Endothelial cell of umbilical vein (primary cell): ENCODE measurements around the gene CDCA3. TPM values are rescaled to one million over a fixed set of nuclear protein-coding genes. Genes with fewer than 3 reads are reported as not detected.
A peak's percentile ranks its signal among the peaks of the same experiment; 100 is the strongest.

Experiments
- BruUV-seq: library from RNA; stranded (reverse); fragments of 400-500 nt; replicated peaks from 2 replicates; lab custom pipeline; 2021; lab: Mats Ljungman, UMichigan
- CTCF ChIA-PET: fragments of 300-600, 350-600 bp; sonication (Branson Sonifier 250); formaldehyde crosslinking; loops from one replicate; lab custom pipeline; 2021; ENCODE audit warnings: antibody characterized with exemption, inconsistent platforms; lab: Charles Lee
- POLR2A ChIA-PET: fragments of 300-600, 350-600 bp; sonication (Branson Sonifier 250); formaldehyde crosslinking; loops from one replicate; lab custom pipeline; 2021; ENCODE audit warnings: antibody characterized with exemption, inconsistent platforms; lab: Charles Lee
- DNase-seq: peaks from one replicate; pipeline ENCODE4 v3.0.0-alpha.2; 2011; ENCODE audit warnings: low read depth, low spot score
- FAIRE-seq: peaks from 2 replicates; lab custom pipeline; 2011; peaks lifted over from hg19 to GRCh38; lab: Jason Lieb, UNC
- H2AFZ ChIP-seq: 2 replicates; pipeline ENCODE4 v1.6.0; 2012; ENCODE audit warnings: low read depth, low read length, control low read depth, inconsistent platforms
- H3K27ac ChIP-seq: 2 replicates; pipeline ENCODE4 v1.5.1; 2011; ENCODE audit warnings: low read depth, mild to moderate bottlenecking, control low read depth, low read length, moderate library complexity; ENCODE audit not compliant: insufficient read depth
- H3K27me3 ChIP-seq, 2 experiments: 2 replicates each; pipeline versions ENCODE4 v1.6.0 to v1.6.1; 2011; ENCODE audit warnings: low read length in 2 of 2, mixed read lengths in 1 of 2; ENCODE audit not compliant: control insufficient read depth in 2 of 2, insufficient read depth in 2 of 2
- H3K36me3 ChIP-seq, 2 experiments: 2 replicates in 1 of 2; 3 replicates in 1 of 2; pipeline ENCODE4 v1.5.1; 2011; ENCODE audit warnings: low read length in 2 of 2, mild to moderate bottlenecking in 1 of 2, moderate library complexity in 1 of 2; ENCODE audit not compliant: control insufficient read depth in 2 of 2, insufficient read depth in 2 of 2; ENCODE audit errors: extremely low read depth in 1 of 2
- H3K4me1 ChIP-seq: 3 replicates; pipeline ENCODE4 v1.5.1; 2011; ENCODE audit warnings: mild to moderate bottlenecking, low read length; ENCODE audit not compliant: control insufficient read depth, insufficient read depth; ENCODE audit errors: extremely low read depth
- H3K4me2 ChIP-seq: 2 replicates; pipeline ENCODE4 v1.6.1; 2011; ENCODE audit warnings: low read length, control low read depth, mixed read lengths; ENCODE audit not compliant: insufficient read depth
- H3K4me3 ChIP-seq, 3 experiments: fragments of 200-600 bp in 1 of 3; sonication (generic), shearing (Covaris generic) in 1 of 3; replicated peaks in 1 of 3; 2 replicates each; pipeline ENCODE4 v1.5.1; 2011 to 2016; ENCODE audit warnings: control low read depth in 3 of 3, low read length in 3 of 3, mild to moderate bottlenecking in 2 of 3, inconsistent platforms in 1 of 3, low read depth in 1 of 3, moderate library complexity in 1 of 3; ENCODE audit not compliant: insufficient read depth in 1 of 3
- H3K79me2 ChIP-seq: 2 replicates; pipeline ENCODE4 v1.6.0; 2012; ENCODE audit warnings: low read length, inconsistent platforms; ENCODE audit not compliant: control insufficient read depth, insufficient read depth
- H3K9ac ChIP-seq: replicated peaks from 2 replicates; pipeline ENCODE3; 2011; ENCODE audit warnings: low read length, control low read depth; ENCODE audit not compliant: insufficient read depth; ENCODE audit errors: extremely low read depth
- H3K9me1 ChIP-seq: replicated peaks from 3 replicates; pipeline ENCODE4 v1.6.0; 2011; ENCODE audit warnings: mild to moderate bottlenecking, low read length; ENCODE audit not compliant: control insufficient read depth, insufficient read depth; ENCODE audit errors: extremely low read depth
- H3K9me3 ChIP-seq: replicated peaks from 2 replicates; pipeline ENCODE4 v1.5.1; 2012; ENCODE audit warnings: low read length, inconsistent platforms; ENCODE audit not compliant: control insufficient read depth, insufficient read depth
- H4K20me1 ChIP-seq: replicated peaks from 2 replicates; pipeline ENCODE3; 2011; ENCODE audit warnings: mild to moderate bottlenecking, low read length; ENCODE audit not compliant: control insufficient read depth, insufficient read depth; ENCODE audit errors: extremely low read depth
- EZH2 ChIP-seq: IDR thresholded peaks from 2 replicates; pipeline ENCODE4 v1.6.1; 2012; ENCODE audit warnings: borderline replicate concordance, low read depth, mild to moderate bottlenecking, moderate library complexity, low read length, inconsistent platforms; ENCODE audit not compliant: severe bottlenecking
- FOS ChIP-seq: IDR thresholded peaks from 2 replicates; pipeline ENCODE4 v1.6.1; 2011; ENCODE audit warnings: mild to moderate bottlenecking, low read length, moderate library complexity, borderline replicate concordance; ENCODE audit not compliant: insufficient read depth
- GATA2 ChIP-seq: IDR thresholded peaks from 2 replicates; pipeline ENCODE4 v1.7.0; 2011; ENCODE audit warnings: low read depth, mild to moderate bottlenecking, moderate library complexity, mixed read lengths, low read length; ENCODE audit not compliant: insufficient read length, insufficient read depth
- JUN ChIP-seq: IDR thresholded peaks from 2 replicates; pipeline ENCODE4 v1.6.1; 2011; ENCODE audit warnings: borderline replicate concordance, low read depth; ENCODE audit not compliant: insufficient read length, insufficient read depth
- MYC ChIP-seq: IDR thresholded peaks from one replicate; pipeline ENCODE4 v1.6.1; 2011; ENCODE audit warnings: mild to moderate bottlenecking, low read depth, low read length
- POLR2A ChIP-seq: IDR thresholded peaks from 2 replicates; pipeline ENCODE4 v1.6.1; 2012; ENCODE audit warnings: low read depth, mild to moderate bottlenecking, control low read depth, low read length
- POLR2AphosphoS5 ChIP-seq: IDR thresholded peaks from 2 replicates; pipeline ENCODE4 v1.6.1; 2012; ENCODE audit warnings: low read depth, mild to moderate bottlenecking, control low read depth, low read length, moderate library complexity; ENCODE audit not compliant: insufficient read depth
- dilution Hi-C: fragments of 300-500 bp; cut with MboI; formaldehyde crosslinking; loops from one replicate; pipeline ENCODE4 v1.15.0; 2019; ENCODE audit warnings: low sequenced_read_pairs; ENCODE audit not compliant: extremely low pct_ligation_motif_present
- intact Hi-C: fragments of 100-400 bp; cut with micrococcal nuclease; formaldehyde crosslinking; loops from one replicate; pipeline ENCODE4 v1.10.0; 2022
- polyA plus RNA-seq, 4 experiments: library from polyadenylated mRNA; depleted of rRNA in 3 of 4; stranded (reverse) in 3 of 4; unstranded in 1 of 4; fragments of >200 nt; gene quantifications; 2 replicates each; pipeline versions ENCODE4 v1.2.1 to v1.2.3, GENCODE V29; 2011 to 2012; ENCODE audit warnings: missing spikeins in 1 of 4
- total RNA-seq: library from RNA; stranded (reverse); gene quantifications from 2 replicates; pipeline ENCODE4 v1.2.3, GENCODE V29; 2021
- TF ChIP-seq, protein P1 (sequence below): IDR thresholded peaks from 2 replicates; pipeline ENCODE4 v1.6.1; 2011; ENCODE audit not compliant: insufficient read depth, insufficient read length
- TF ChIP-seq, protein P2 (sequence below), 2 donors: IDR thresholded peaks; 1 replicate in 1 of 2; 2 replicates in 1 of 2; pipeline ENCODE4 v1.5.1; 2011; ENCODE audit warnings: low read length in 2 of 2, mild to moderate bottlenecking in 2 of 2, moderate library complexity in 2 of 2, control low read depth in 1 of 2, inconsistent platforms in 1 of 2, low read depth in 1 of 2; ENCODE audit not compliant: insufficient read depth in 1 of 2; ENCODE audit errors: extremely low read depth in 1 of 2

Gene CDCA3
- total and polyA plus RNA-seq, 2 donors (not counting 3 experiments of a cell fraction or from before 2014, with no cell fraction given): 44.3 to 53.5 TPM

DNA sequence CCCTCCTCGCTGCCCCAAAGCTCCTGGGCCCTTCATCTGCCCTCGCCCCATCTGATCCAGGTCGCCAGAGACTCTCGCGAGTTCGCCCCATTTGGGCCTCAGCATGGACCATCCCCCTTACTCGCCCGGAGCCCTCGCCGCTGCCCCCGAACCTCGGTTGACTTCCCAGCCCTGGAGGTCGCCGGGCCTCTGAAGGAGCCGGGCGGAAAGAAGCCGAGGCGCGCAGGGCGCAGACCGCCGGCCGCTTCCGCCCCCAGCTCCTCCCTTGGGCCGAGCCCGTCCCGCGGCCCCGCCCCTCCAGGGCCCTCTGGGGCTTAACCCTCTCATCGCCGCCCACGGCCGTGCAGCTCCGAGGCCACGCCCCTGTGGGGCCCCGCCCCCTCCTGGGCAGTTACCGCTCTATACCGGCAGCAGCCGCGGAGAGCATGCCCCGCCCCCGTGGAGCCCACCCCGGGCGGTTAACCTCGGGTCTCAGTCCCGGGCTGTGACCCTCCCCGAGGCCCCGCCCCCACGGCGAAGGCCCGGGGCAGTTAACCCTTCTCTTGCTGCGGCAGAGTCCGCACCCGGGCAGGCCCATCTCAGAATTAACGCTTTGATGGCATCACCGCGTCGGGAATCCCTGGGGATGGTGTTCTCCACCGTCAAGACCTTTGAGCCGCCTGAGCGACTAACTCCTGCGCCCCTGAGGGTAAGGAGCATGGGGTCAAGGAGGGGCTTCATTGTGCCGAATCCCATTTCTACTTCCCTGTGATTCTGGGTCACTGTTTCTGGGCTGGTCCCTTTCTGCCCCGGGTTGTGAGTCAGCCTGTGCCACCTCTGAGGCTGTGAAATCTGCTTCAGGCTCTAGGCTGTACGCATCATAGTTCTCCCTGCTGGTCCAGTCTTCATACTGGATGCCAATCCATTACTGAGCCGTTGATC is 22.3 kb upstream of the CDCA3 start, which contains the start of gene SPSB2:
Gene SPSB2, minus strand, starts transcription at position 210 of the 921 bp plus-strand sequence. CDS start 402 bp downstream, outside the sequence.
- Histone ChIP-seq H3K27ac (peak within 1 kb of the TSS; percentile 60), H3K9ac (peak within 1 kb of the TSS; percentile 92), H3K9me1 (no peaks in the 10 kb centered on the region), H3K36me3 (peaks cover 0 to 22% of the 10 kb centered on the region in 2 experiments), H4K20me1 (no peaks in the 10 kb centered on the region), H3K4me1 (peaks cover 34% of the 10 kb centered on the region), H3K9me3 (no peaks in the 10 kb centered on the region), H3K27me3 (no peaks in the 10 kb centered on the region), H3K4me2 (peak within 1 kb of the TSS; percentile 98), H3K4me3 (peak within 1 kb of the TSS; percentile 59 to 92 (median 84)), H2AFZ (peak within 1 kb of the TSS; percentile 87), H3K79me2 (peaks cover 30% of the 10 kb centered on the region)
- intact Hi-C loops (loop anchor here (1.0 to 5.0 kb wide), 3 partner anchors 18 to 234 kb away; partner anchors contain the start of genes C1R and C1RL), dilution Hi-C loops (no loop called here)
- ChIA-PET CTCF (interaction anchor here (0.8 to 4.3 kb wide), 32 partner anchors 9 to 238 kb away, joined by 3 to 74 read pairs (median 5); partner anchors contain the start of genes C12orf57, C1RL, CDCA3 and LRRC23), POLR2A (interaction anchor here (1.1 to 2.1 kb wide), 7 partner anchors 18 to 120 kb away, joined by 3 to 16 read pairs (median 5); partner anchors contain the start of genes C12orf57, CDCA3, MLF2 and PTMS)
- FAIRE-seq (peak; percentile 95), DNase-seq (peak; percentile 96)
- BruUV-seq: no TSS peak
- TF ChIP-seq POLR2AphosphoS5 (peak; percentile 93), POLR2A (peak; percentile 91), JUN (no peak), FOS (no peak), MYC (no peak), EZH2 (no peak), GATA2 (no peak)
- TF ChIP-seq, protein P1, sequence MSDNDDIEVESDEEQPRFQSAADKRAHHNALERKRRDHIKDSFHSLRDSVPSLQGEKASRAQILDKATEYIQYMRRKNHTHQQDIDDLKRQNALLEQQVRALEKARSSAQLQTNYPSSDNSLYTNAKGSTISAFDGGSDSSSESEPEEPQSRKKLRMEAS: no peak
- TF ChIP-seq, protein P2, sequence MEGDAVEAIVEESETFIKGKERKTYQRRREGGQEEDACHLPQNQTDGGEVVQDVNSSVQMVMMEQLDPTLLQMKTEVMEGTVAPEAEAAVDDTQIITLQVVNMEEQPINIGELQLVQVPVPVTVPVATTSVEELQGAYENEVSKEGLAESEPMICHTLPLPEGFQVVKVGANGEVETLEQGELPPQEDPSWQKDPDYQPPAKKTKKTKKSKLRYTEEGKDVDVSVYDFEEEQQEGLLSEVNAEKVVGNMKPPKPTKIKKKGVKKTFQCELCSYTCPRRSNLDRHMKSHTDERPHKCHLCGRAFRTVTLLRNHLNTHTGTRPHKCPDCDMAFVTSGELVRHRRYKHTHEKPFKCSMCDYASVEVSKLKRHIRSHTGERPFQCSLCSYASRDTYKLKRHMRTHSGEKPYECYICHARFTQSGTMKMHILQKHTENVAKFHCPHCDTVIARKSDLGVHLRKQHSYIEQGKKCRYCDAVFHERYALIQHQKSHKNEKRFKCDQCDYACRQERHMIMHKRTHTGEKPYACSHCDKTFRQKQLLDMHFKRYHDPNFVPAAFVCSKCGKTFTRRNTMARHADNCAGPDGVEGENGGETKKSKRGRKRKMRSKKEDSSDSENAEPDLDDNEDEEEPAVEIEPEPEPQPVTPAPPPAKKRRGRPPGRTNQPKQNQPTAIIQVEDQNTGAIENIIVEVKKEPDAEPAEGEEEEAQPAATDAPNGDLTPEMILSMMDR (IDR thresholded peaks at IDR 0.05; ENCODE audit: extremely low read depth in 1 of 2, insufficient read depth in 1 of 2, low read depth in 1 of 2, low read length in 2 of 2): no peak
